Esophagus squamous epithelium (tissue), 4 donors: ENCODE data around the gene UBE2K.
"Not testable (repeated sequence)": the region's sequence is repeated elsewhere in the genome, so short reads cannot be mapped to it uniquely, and the experiment has no call there.

ENCODE experiments used
- CTCF ChIP-seq, 6 experiments: fragments of 450-650 bp in 4 of 6; fragments of 200-600 bp in 2 of 6; sonication (generic) in 2 of 6; IDR thresholded peaks; one replicate each; pipeline ENCODE4 v1.5.1; 2016 to 2019; ENCODE audit warnings: antibody characterized with exemption in 6 of 6, mild to moderate bottlenecking in 4 of 6, moderate library complexity in 4 of 6
- POLR2A ChIP-seq, 4 donors: fragments of 450-650 bp; IDR thresholded peaks; one replicate each; pipeline ENCODE4 v1.6.1; 2017; ENCODE audit warnings: antibody characterized with exemption in 4 of 4, mild to moderate bottlenecking in 4 of 4, moderate library complexity in 3 of 4

- TF ChIP-seq POLR2A, CTCF (IDR thresholded peaks at IDR 0.05): not testable (repeated sequence)
Measured at GRCh38 chr4:39739591-39739990, 41.7 kb downstream of the UBE2K start.
